22Rv1 (cell line): ENCODE data around the gene IMPG1.

ENCODE experiments used
- CTCF ChIP-seq: fragments of 450-650 bp; IDR thresholded peaks from 2 replicates; pipeline ENCODE4 v1.5.1; 2017; ENCODE audit warnings: mild to moderate bottlenecking
- ZFX ChIP-seq: fragments of 450-650 bp; IDR thresholded peaks from 2 replicates; pipeline ENCODE4 v1.6.1; 2017; ENCODE audit warnings: antibody characterized with exemption, borderline replicate concordance

- no peak for TF ChIP-seq CTCF
- no peak for TF ChIP-seq ZFX
Measured at GRCh38 chr6:75913040-75913439, 159.4 kb downstream of the IMPG1 start.
